PC-3 (cell line): ENCODE data around the gene ZNF576. TPM values are rescaled to one million over a fixed set of nuclear protein-coding genes. Genes with fewer than 3 reads are reported as not detected.

ENCODE experiments used
- ATAC-seq: fragments of 200-7000 bp; cut with Tn5 transposase; 2 replicates; pipeline ENCODE4 v1.9.1; 2020; ENCODE audit warnings: mild to moderate bottlenecking, moderate library complexity
- BruUV-seq: library from RNA; stranded (reverse); fragments of 400-500 nt; replicated peaks from 2 replicates; lab custom pipeline; 2021; lab: Mats Ljungman, UMichigan
- CTCF ChIA-PET: fragments of 300-600 bp; sonication (Branson Sonifier 250); formaldehyde crosslinking; loops from one replicate; lab custom pipeline; 2022; ENCODE audit warnings: antibody characterized with exemption; lab: Charles Lee
- POLR2A ChIA-PET: fragments of 300-600 bp; sonication (Branson Sonifier 250); formaldehyde crosslinking; loops from one replicate; lab custom pipeline; 2022; ENCODE audit warnings: antibody characterized with exemption; ENCODE audit not compliant: unreplicated experiment; lab: Charles Lee
- DNase-seq: peaks from one replicate; pipeline ENCODE4 v3.0.0-alpha.2; 2015
- H2AFZ ChIP-seq: fragments of 300-600 bp; sonication (generic); 2 replicates; pipeline ENCODE4 v1.6.0; 2016; ENCODE audit warnings: antibody characterized with exemption, low read length
- H3F3A ChIP-seq: fragments of 300-600 bp; sonication (generic); one replicate; pipeline ENCODE4 v1.6.0; 2017; ENCODE audit warnings: antibody characterized with exemption, low read length, control low read depth, mild to moderate bottlenecking; ENCODE audit not compliant: unreplicated experiment
- H3K27ac ChIP-seq: fragments of 300-600 bp; sonication (generic); 2 replicates; pipeline ENCODE4 v1.5.1; 2016; ENCODE audit warnings: mild to moderate bottlenecking, low read length
- H3K27me3 ChIP-seq: fragments of 300-600 bp; sonication (generic); 2 replicates; pipeline ENCODE4 v1.6.1; 2016; ENCODE audit warnings: low read length, mixed read lengths
- H3K36me3 ChIP-seq: fragments of 300-600 bp; sonication (generic); 2 replicates; pipeline ENCODE4 v1.6.1; 2016; ENCODE audit warnings: low read depth, mixed run types, low read length, mixed read lengths
- H3K4me1 ChIP-seq: fragments of 300-600 bp; sonication (generic); 2 replicates; pipeline ENCODE4 v1.5.1; 2016; ENCODE audit warnings: low read length; ENCODE audit not compliant: insufficient read depth
- H3K4me2 ChIP-seq: fragments of 300-600 bp; sonication (generic); 2 replicates; pipeline ENCODE4 v1.6.0; 2016; ENCODE audit warnings: low read length
- H3K4me3 ChIP-seq: fragments of 300-600 bp; sonication (generic); 2 replicates; pipeline ENCODE4 v1.5.1; 2016; ENCODE audit warnings: mild to moderate bottlenecking, low read length, mixed read lengths
- H3K79me2 ChIP-seq: fragments of 300-600 bp; sonication (generic); 2 replicates; pipeline ENCODE4 v1.6.1; 2017; ENCODE audit warnings: low read length, mixed read lengths
- H3K9ac ChIP-seq: fragments of 300-600 bp; sonication (generic); 2 replicates; pipeline ENCODE4 v1.6.0; 2016; ENCODE audit warnings: mild to moderate bottlenecking, low read length
- H3K9me2 ChIP-seq: fragments of 300-600 bp; sonication (generic); replicated peaks from 2 replicates; pipeline ENCODE4 v1.6.1; 2016; ENCODE audit warnings: mixed run types, low read length, mixed read lengths
- H3K9me3 ChIP-seq: fragments of 300-600 bp; sonication (generic); 2 replicates; pipeline ENCODE4 v1.6.1; 2016; ENCODE audit warnings: low read length, mixed read lengths
- H4K20me1 ChIP-seq: fragments of 300-600 bp; sonication (generic); 2 replicates; pipeline ENCODE4 v1.6.1; 2016; ENCODE audit warnings: low read length, mixed read lengths
- EZH2 ChIP-seq: fragments of 300-600 bp; sonication (generic); IDR thresholded peaks from one replicate; pipeline ENCODE4 v1.6.1; 2017; ENCODE audit warnings: antibody characterized with exemption, mild to moderate bottlenecking, low read length; ENCODE audit not compliant: unreplicated experiment
- EZH2phosphoT487 ChIP-seq: fragments of 300-600 bp; sonication (generic); IDR thresholded peaks from 2 replicates; pipeline ENCODE4 v1.6.1; 2018; ENCODE audit warnings: mild to moderate bottlenecking, antibody characterized with exemption, low read length, borderline replicate concordance
- intact Hi-C: fragments of 100-400 bp; cut with micrococcal nuclease; formaldehyde crosslinking; loops from 2 replicates; pipeline ENCODE4 v1.9.0; 2023
- total RNA-seq: library from RNA; depleted of rRNA; stranded (reverse); fragments of >200 nt; gene quantifications from 2 replicates; pipeline ENCODE4 v1.2.3, GENCODE V29; 2014
- TF ChIP-seq, protein P1 (sequence below): fragments of 300-600 bp; sonication (generic); conservative IDR thresholded peaks from 2 replicates; pipeline ENCODE4 v1.5.1; 2017; ENCODE audit warnings: antibody characterized with exemption, low read depth, mild to moderate bottlenecking, low read length

ZNF576 gene
- total RNA-seq, 1 experiment from 2014 or later = 14.7 TPM

DNA sequence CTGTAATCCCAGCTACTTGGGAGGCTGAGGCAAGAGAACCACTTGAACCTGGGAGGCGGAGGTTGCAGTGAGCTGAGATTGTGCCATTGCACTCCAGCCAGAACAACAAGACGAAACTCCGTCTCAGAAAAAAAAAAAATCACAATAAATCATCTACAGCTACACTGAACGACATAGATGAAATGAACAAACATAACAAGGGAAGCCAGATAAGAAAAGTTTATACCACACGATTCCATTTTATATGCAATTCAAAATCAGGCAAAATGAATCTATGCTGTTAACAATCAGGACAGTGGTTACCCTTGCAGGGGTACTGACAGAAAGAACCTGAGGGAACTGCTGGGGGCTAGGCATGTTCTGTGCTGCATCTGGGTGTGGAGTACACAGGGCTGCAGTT is 26.7 kb upstream of the ZNF576 start:
- TF ChIP-seq EZH2 (no peak), EZH2phosphoT487 (no peak)
- TF ChIP-seq, protein P1, sequence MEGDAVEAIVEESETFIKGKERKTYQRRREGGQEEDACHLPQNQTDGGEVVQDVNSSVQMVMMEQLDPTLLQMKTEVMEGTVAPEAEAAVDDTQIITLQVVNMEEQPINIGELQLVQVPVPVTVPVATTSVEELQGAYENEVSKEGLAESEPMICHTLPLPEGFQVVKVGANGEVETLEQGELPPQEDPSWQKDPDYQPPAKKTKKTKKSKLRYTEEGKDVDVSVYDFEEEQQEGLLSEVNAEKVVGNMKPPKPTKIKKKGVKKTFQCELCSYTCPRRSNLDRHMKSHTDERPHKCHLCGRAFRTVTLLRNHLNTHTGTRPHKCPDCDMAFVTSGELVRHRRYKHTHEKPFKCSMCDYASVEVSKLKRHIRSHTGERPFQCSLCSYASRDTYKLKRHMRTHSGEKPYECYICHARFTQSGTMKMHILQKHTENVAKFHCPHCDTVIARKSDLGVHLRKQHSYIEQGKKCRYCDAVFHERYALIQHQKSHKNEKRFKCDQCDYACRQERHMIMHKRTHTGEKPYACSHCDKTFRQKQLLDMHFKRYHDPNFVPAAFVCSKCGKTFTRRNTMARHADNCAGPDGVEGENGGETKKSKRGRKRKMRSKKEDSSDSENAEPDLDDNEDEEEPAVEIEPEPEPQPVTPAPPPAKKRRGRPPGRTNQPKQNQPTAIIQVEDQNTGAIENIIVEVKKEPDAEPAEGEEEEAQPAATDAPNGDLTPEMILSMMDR = no peak

GRCh38 chr19:43570174-43570791 is 26.1 kb upstream of the ZNF576 start:
- H3K27me3 ChIP-seq = no peaks in the 10 kb centered on the region
- H3F3A ChIP-seq = no peaks in the 10 kb centered on the region
- H3K9me2 ChIP-seq = no peaks in the 10 kb centered on the region
- no peak overlapping the region for H3K4me2 ChIP-seq
- H4K20me1 ChIP-seq = no peaks in the 10 kb centered on the region
- H3K4me3 ChIP-seq = no peak overlapping the region
- DNase-seq = peak; percentile 63
- H3K27ac ChIP-seq = no peak overlapping the region
- H3K36me3 ChIP-seq = no peaks in the 10 kb centered on the region
- ChIA-PET CTCF (no interaction called here), POLR2A (no interaction called here)
- H3K9me3 ChIP-seq = no peaks in the 10 kb centered on the region
- TF ChIP-seq, protein P1 = no peak
- no peak for TF ChIP-seq EZH2
- no peak for TF ChIP-seq EZH2phosphoT487
- intact Hi-C loops = no loop called here
- H3K9ac ChIP-seq = no peak overlapping the region
- no TSS peak for BruUV-seq
- H3K79me2 ChIP-seq = peaks cover 18% of the 10 kb centered on the region
- peaks cover 5% of the 10 kb centered on the region; the same call in 1 of the 2 replicates for H3K4me1 ChIP-seq
- H2AFZ ChIP-seq = no peak overlapping the region
- peak; percentile 53 for ATAC-seq

More for the DNA sequence above, 26.7 kb upstream of the ZNF576 start:
- no TSS peak for BruUV-seq
- H3F3A ChIP-seq = no peaks in the 10 kb centered on the region
- intact Hi-C loops = no loop called here
- no peaks in the 10 kb centered on the region for H4K20me1 ChIP-seq
- no peak overlapping the region for H2AFZ ChIP-seq
- H3K9ac ChIP-seq = no peak overlapping the region
- H3K9me3 ChIP-seq = no peaks in the 10 kb centered on the region
- peaks cover 3% of the 10 kb centered on the region; the same call in 1 of the 2 replicates for H3K4me1 ChIP-seq
- H3K27me3 ChIP-seq = no peaks in the 10 kb centered on the region
- H3K36me3 ChIP-seq = no peaks in the 10 kb centered on the region
- peaks cover 12% of the 10 kb centered on the region for H3K79me2 ChIP-seq
- DNase-seq (no peak), ATAC-seq (no peak)
- H3K27ac ChIP-seq = no peak overlapping the region
- no peak overlapping the region for H3K4me3 ChIP-seq
- ChIA-PET CTCF (no interaction called here), POLR2A (no interaction called here)
- H3K4me2 ChIP-seq = no peak overlapping the region
- H3K9me2 ChIP-seq = no peaks in the 10 kb centered on the region

DNA sequence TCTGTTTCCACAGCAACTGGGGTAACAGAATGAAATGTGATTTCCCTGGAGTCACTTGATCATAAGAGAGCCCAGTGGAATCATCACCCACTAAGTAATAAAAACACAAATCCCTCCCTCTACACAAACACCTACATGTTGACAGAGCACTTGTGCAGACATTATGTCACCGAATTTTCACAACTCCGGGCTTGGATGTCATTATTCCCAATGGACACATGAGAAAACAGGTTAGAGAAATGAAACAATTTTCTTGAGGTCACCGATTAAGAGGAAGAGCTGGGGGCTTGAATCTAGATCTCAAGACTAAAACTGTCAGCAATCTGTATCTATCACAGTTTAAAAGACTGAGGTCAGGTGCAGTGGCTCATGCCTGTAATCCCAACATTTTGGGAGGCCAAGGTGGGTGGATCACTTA is 24.2 kb upstream of the ZNF576 start:
- intact Hi-C loops = no loop called here
- TF ChIP-seq, protein P1 = no peak
- TF ChIP-seq EZH2 (no peak), EZH2phosphoT487 (no peak)
- ChIA-PET CTCF (no interaction called here), POLR2A (no interaction called here)
- H3K27me3 ChIP-seq = no peaks in the 10 kb centered on the region
- BruUV-seq = no TSS peak
- no peak overlapping the region for H3K4me2 ChIP-seq
- peaks cover 9% of the 10 kb centered on the region for H3K4me1 ChIP-seq
- no peaks in the 10 kb centered on the region for H3K9me3 ChIP-seq
- H3K79me2 ChIP-seq = peaks cover 19% of the 10 kb centered on the region
- no peak overlapping the region for H2AFZ ChIP-seq
- no peaks in the 10 kb centered on the region for H3K36me3 ChIP-seq
- H4K20me1 ChIP-seq = no peaks in the 10 kb centered on the region
- H3F3A ChIP-seq = no peaks in the 10 kb centered on the region
- no peak overlapping the region for H3K27ac ChIP-seq
- H3K9me2 ChIP-seq = no peaks in the 10 kb centered on the region
- DNase-seq (no peak), ATAC-seq (no peak)
- no peak overlapping the region for H3K9ac ChIP-seq
- no peak overlapping the region for H3K4me3 ChIP-seq
